Glutamatergic neuron (in vitro differentiated cells): ENCODE measurements around the gene RIOK3. TPM values are rescaled to one million over a fixed set of nuclear protein-coding genes. Genes with fewer than 3 reads are reported as not detected.
"Not testable (repeated sequence)": the region's sequence is repeated elsewhere in the genome, so short reads cannot be mapped to it uniquely, and the experiment has no call there.

Experiments used
- DNase-seq: peaks from one replicate; pipeline ENCODE4 v3.0.0; 2022
- H3K27ac Mint-ChIP-seq: one replicate; pipeline ENCODE4 v1.8.0; 2020; ENCODE audit warnings: mild to moderate bottlenecking, mixed read lengths, inconsistent platforms; ENCODE audit not compliant: unreplicated experiment
- H3K27me3 Mint-ChIP-seq: one replicate; pipeline ENCODE4 v1.8.0; 2020; ENCODE audit warnings: mild to moderate bottlenecking, moderate library complexity, mixed read lengths, inconsistent platforms; ENCODE audit not compliant: unreplicated experiment
- H3K36me3 Mint-ChIP-seq: one replicate; pipeline ENCODE4 v1.8.0; 2020; ENCODE audit warnings: mild to moderate bottlenecking, mixed read lengths, inconsistent platforms; ENCODE audit not compliant: unreplicated experiment
- H3K4me1 Mint-ChIP-seq: one replicate; pipeline ENCODE4 v1.8.0; 2020; ENCODE audit warnings: mild to moderate bottlenecking, low read depth, mixed read lengths, inconsistent platforms; ENCODE audit not compliant: unreplicated experiment
- H3K4me3 Mint-ChIP-seq: one replicate; pipeline ENCODE4 v1.8.0; 2020; ENCODE audit warnings: mild to moderate bottlenecking, mixed read lengths, inconsistent platforms; ENCODE audit not compliant: unreplicated experiment
- H3K9me3 Mint-ChIP-seq: one replicate; pipeline ENCODE4 v1.8.0; 2020; ENCODE audit warnings: mild to moderate bottlenecking, moderate library complexity, mixed read lengths, inconsistent platforms; ENCODE audit not compliant: unreplicated experiment
- total RNA-seq: library from RNA; stranded (reverse); fragmentation: NEBNext Ultra II Directional; extraction: Animal tissue kit (Norgen Biotek cat#: 25700); gene quantifications from one replicate; pipeline ENCODE4 v1.2.1, GENCODE V29; 2021; ENCODE audit not compliant: unreplicated experiment
- TF ChIP-seq, protein P1 (sequence below): fragments of 200-600 bp; sonication (generic); IDR thresholded peaks from one replicate; pipeline ENCODE4 v1.5.0; 2021; ENCODE audit not compliant: partially characterized antibody, unreplicated experiment

Gene RIOK3
- total RNA-seq, 1 donor from 2014 or later: 105 TPM

DNA sequence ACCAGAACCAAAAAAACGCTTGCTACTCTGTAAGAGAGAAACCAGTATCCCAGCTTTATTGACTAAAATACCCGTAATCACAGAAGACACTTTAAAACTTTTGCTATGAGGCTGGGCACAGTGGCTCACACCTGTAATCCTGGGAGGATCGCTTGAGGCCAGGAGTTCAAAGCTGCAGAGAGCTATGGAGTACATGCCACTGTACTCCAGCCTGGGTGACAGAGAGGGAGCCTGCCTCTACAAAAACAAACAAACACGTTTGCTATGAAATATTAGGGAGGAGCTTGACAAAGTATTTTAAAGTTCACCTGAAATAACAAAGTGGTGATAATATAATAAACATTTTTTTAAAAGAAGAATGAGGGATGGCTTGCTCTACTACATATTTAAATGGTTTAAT lies 28.5 kb upstream of the RIOK3 start:
- Mint-ChIP-seq H3K36me3 (peaks cover 6% of the 10 kb centered on the region), H3K4me1 (peaks cover 13% of the 10 kb centered on the region), H3K4me3 (no peak overlapping the region), H3K9me3 (peaks cover 1% of the 10 kb centered on the region), H3K27me3 (peaks cover 2% of the 10 kb centered on the region), H3K27ac (no peak overlapping the region)
- DNase-seq: no peak
- TF ChIP-seq, protein P1, sequence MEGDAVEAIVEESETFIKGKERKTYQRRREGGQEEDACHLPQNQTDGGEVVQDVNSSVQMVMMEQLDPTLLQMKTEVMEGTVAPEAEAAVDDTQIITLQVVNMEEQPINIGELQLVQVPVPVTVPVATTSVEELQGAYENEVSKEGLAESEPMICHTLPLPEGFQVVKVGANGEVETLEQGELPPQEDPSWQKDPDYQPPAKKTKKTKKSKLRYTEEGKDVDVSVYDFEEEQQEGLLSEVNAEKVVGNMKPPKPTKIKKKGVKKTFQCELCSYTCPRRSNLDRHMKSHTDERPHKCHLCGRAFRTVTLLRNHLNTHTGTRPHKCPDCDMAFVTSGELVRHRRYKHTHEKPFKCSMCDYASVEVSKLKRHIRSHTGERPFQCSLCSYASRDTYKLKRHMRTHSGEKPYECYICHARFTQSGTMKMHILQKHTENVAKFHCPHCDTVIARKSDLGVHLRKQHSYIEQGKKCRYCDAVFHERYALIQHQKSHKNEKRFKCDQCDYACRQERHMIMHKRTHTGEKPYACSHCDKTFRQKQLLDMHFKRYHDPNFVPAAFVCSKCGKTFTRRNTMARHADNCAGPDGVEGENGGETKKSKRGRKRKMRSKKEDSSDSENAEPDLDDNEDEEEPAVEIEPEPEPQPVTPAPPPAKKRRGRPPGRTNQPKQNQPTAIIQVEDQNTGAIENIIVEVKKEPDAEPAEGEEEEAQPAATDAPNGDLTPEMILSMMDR: no peak

DNA sequence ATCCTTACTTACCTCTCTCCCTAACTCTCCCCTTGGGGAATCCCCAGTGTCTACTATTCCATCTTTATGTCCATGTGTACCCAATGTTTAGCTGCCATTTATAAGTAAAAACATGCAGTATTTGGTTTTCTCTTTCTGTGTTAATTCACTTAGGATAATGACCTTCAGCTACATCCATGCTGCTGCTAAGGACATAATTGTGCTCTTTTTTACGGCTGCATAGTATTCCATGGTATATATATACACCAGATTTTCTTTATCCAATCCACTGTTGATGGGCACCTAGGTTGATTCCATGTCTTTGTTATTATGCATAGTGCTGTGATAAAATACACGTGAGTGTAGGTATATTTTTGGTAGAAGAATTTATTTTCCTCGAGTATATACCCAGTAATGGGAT lies 24.3 kb upstream of the RIOK3 start:
- no peaks in the 10 kb centered on the region for H3K27me3 Mint-ChIP-seq
- no peak overlapping the region for H3K27ac Mint-ChIP-seq
- H3K9me3 Mint-ChIP-seq: no peaks in the 10 kb centered on the region
- peaks cover 6% of the 10 kb centered on the region for H3K4me1 Mint-ChIP-seq
- TF ChIP-seq, protein P1: no peak
- H3K4me3 Mint-ChIP-seq: no peak overlapping the region
- no peak for DNase-seq
- H3K36me3 Mint-ChIP-seq: peaks cover 6% of the 10 kb centered on the region

DNA sequence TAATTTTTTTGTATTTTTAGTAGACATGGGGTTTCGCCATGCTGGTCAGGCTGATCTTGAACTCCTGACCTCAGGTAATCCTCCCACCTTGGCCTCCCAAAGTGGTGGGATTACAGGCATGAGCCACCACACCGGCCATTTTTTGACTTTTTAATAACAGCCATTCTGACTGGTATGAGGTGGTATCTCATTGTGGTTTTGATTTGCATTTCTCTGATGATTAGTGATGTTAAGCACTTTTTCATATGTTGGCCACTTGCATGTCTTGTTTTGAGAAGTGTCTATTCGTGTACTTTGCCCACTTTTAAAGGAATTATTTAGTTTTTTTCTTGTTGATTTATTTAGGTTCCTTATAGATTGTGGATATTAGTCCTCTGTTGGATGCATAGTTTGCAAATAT lies 23.5 kb upstream of the RIOK3 start:
- H3K9me3 Mint-ChIP-seq, H3K4me3 Mint-ChIP-seq, DNase-seq, H3K27ac Mint-ChIP-seq, H3K27me3 Mint-ChIP-seq, H3K4me1 Mint-ChIP-seq: not testable (repeated sequence)
- H3K36me3 Mint-ChIP-seq: peaks cover 10% of the 10 kb centered on the region

DNA sequence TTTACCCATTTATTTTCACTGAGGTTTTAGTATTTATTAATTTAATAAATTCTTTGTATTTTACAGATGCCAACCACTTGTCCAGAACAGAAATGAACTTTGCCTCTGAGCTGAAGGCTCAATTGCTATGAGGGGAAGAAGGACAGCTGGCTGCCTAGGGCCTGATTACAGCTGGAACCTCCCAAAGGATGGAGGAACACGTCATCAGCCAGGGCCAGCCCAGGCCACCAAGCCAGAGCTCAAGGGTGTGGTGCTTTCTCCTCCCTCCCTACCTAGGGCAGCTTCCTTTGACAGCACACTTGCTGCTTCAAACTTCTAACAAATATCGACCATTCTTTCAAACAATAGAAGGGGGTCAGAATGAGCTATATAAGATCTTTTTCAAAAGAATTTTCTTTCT lies 19.7 kb upstream of the RIOK3 start:
- Mint-ChIP-seq H3K9me3 (peaks cover 2% of the 10 kb centered on the region), H3K27ac (peak overlapping the region; percentile 78), H3K27me3 (no peaks in the 10 kb centered on the region), H3K4me3 (no peak overlapping the region), H3K4me1 (peaks cover 7% of the 10 kb centered on the region), H3K36me3 (peaks cover 10% of the 10 kb centered on the region)
- peak; percentile 69 for DNase-seq
- TF ChIP-seq, protein P1: no peak

DNA sequence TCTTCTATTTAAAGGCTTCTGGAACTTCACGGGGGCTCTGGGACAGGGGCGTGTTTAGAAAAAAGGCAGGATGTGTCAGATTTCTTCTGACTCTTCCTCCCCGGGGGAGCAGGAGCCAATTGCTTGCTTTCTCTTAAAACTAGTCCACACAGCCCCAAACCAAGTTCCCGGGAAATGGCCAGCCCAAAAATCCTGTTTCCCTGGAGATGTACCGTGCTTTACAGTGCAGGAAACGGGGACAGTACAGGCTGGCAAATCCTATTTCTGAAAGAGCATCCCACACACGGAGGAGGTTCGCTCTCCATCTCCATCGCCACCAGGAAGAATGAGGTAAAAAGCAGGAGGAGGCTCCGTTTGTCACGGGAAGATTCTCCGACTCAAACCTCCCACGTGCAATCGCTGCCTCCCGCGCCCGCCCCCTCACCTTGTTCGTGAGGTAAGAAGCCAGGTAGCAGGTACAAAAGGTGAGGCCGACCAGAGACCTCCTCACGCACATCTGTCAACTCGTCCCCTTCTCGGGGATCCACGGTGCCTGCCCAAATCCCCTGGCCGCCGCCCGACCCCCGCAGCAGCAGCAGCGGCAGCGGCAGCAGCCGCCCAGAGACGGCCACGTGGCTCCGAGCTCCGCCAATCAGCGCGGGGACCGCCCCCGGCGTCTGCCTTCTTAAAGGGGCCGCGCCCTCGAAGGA lies 15.6 kb upstream of the RIOK3 start:
- peaks cover 2% of the 10 kb centered on the region for H3K9me3 Mint-ChIP-seq
- peaks cover 5% of the 10 kb centered on the region for H3K4me1 Mint-ChIP-seq
- H3K4me3 Mint-ChIP-seq: peak overlapping the region; percentile 98
- peaks cover 4% of the 10 kb centered on the region for H3K36me3 Mint-ChIP-seq
- TF ChIP-seq, protein P1: no peak
- H3K27ac Mint-ChIP-seq: peak overlapping the region; percentile 94
- H3K27me3 Mint-ChIP-seq: no peaks in the 10 kb centered on the region
- DNase-seq: peak; percentile 92

DNA sequence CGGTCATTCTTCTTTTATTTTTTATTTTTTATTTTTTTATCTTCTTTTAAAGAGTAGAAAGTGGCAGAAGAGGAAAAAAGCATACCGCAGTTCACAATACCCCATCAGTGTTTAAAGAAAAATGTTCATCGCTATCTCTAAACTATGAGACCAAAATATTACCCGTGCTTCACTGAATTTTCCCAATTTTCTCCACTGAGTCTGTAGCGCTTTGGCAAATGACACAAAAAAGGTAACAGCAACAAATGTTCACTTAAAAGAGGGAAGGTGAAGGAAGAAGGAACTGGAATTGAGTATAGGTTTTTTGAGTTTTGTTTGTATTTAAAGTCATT lies 15.1 kb upstream of the RIOK3 start:
- Mint-ChIP-seq H3K36me3 (peaks cover 4% of the 10 kb centered on the region), H3K27me3 (no peaks in the 10 kb centered on the region), H3K9me3 (peaks cover 2% of the 10 kb centered on the region), H3K4me1 (peaks cover 5% of the 10 kb centered on the region), H3K4me3 (peak overlapping the region; percentile 98), H3K27ac (no peak overlapping the region)
- TF ChIP-seq, protein P1: no peak
- no peak for DNase-seq
